HG02759 (cell line): ENCODE data around the gene UBE2D4.

Experiments
- ATAC-seq: cut with Tn5 transposase; IDR thresholded peaks from one replicate; pipeline ENCODE4 v1.9.1; 2021; ENCODE audit warnings: mild to moderate bottlenecking, moderate library complexity; ENCODE audit not compliant: unreplicated experiment

The UBE2D4 gene

GRCh38 chr7:43906331-43907010 is 19.8 kb upstream of the UBE2D4 start, which contains the start of gene URGCP:
Gene URGCP (minus strand): TSS chr7:43906596. CDS start chr7:43906575, 21 bp downstream.
- peak; percentile 85 for ATAC-seq

GRCh38 chr7:43914795-43915194 is 11.4 kb upstream of the UBE2D4 start:
- no peak for ATAC-seq

- no peak for ATAC-seq
Measured at GRCh38 chr7:43915907-43916306, 10.3 kb upstream of the UBE2D4 start.

DNA sequence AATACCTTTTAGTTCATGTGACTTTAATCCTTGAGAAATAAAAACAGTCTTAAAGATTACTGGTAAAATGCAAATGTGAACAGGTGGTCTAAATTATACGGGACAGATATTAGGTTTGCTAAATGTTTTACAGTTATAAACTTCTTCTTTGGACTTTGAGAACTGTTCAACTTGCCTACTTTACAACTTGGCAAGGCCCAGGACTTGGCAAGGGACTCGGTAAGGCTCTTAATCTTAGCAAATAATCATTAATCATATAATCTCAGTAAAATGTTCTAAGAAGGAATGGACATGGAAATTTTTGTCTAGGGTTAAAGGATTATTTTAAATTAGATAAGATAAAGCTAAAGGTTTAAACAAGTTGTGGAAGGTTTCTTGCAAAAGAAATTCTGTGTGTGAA is 4.8 kb upstream of the UBE2D4 start:
- no peak for ATAC-seq

DNA sequence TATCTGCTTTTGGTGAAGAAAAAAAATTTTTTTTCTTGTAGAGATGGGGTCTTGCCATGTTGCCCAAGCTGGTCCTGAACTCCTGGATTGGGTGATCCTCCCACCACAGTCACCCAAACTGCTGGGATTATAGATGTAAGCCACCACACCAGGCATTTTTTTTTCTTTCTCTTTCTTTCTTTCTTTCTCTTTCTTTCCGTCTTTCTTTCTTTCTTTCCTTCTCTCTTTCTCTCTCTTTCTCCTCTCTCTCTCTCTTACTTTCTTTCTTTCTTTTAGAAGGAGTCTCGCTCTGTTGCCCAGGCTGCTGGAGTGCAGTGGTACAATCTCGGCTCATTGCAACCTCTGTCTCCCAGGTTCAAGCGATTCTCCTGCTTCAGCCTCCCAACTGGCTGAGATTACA is 3.5 kb upstream of the UBE2D4 start:
- no peak for ATAC-seq

- peak; percentile 20 for ATAC-seq
Measured at GRCh38 chr7:43926798-43927123, 525 bp downstream of the UBE2D4 start.

DNA sequence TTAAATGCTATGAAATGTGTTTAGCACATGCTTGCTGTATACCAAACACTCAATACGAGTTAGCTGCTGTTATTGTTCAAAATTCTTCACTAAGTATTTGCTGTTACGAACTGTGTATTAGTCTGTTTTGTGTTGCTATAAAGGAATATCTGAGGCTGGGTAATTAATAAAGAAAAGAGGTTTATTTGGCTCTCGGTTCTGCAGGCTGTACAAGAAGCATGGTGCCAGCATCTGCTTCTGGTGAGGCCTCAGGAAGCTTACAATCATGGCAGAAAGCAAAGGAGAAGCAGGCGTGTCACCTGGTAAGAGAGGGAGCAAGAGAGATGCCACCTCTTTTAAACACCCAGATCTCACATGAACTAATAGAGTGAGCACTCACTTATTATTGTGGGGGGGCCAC is 1.6 kb downstream of the UBE2D4 start:
- no peak for ATAC-seq

DNA sequence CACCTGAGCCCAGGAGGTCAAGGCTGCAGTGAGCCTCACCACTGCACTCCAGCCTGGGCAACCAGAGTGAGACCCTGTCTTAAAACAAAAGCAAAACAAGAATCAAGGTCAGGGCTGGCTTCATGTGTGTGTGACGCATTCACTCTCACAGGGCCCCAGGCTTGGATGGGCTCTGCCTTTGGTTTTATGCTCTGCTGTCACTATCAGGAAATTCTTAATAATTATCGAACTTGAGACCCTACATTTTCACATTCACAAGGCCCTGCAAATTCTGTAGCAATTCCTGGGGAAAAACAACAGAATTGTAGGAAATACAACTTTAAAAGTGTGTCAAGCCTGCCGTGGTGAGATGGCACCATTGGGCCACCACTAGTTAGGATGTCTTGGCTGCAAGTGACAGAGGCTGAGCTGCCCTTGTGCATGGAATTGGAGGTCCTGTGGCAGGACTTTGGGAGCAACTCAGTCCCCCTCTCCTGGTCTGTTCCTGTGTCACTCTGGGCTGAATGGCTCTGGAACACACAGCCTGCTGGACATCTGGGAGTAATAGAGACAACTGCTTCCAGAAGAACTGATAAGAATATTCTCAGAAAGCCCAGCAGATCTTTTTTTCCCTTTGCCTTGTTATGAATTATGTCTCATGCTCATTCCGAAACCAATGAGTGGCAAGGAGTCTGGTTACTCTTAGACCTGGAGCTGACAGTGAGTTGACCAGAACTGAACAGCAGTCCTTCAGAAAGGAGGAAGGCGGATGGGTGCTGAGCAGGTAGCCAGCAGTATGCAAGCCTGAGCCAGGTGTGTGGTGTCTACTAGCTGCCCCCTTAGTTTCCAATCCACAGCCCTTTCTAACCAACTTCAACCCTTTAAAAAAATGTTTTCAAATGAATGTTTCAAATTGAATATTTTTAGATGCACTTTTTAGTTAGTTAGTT is 3.6 kb downstream of the UBE2D4 start:
- no peak for ATAC-seq

DNA sequence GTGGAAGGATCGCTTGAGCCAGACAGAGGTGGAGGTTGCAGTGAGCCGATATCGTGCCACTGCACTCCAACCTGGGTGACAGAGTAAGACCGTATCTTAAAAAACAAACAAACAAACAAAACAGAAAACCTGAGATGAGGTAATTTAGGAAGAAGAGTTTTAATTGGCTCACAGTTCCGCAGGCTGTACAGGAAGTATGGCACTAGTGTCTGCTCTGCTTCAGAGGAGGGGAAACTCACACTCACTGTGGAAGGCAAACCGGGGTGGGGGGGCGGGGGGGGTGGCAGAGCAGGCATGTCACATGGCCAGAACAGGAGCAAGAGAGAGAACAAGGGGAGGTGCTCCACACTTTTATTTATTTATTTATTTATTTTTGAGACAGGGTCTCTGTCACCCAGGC is 5.1 kb downstream of the UBE2D4 start:
- no peak for ATAC-seq

DNA sequence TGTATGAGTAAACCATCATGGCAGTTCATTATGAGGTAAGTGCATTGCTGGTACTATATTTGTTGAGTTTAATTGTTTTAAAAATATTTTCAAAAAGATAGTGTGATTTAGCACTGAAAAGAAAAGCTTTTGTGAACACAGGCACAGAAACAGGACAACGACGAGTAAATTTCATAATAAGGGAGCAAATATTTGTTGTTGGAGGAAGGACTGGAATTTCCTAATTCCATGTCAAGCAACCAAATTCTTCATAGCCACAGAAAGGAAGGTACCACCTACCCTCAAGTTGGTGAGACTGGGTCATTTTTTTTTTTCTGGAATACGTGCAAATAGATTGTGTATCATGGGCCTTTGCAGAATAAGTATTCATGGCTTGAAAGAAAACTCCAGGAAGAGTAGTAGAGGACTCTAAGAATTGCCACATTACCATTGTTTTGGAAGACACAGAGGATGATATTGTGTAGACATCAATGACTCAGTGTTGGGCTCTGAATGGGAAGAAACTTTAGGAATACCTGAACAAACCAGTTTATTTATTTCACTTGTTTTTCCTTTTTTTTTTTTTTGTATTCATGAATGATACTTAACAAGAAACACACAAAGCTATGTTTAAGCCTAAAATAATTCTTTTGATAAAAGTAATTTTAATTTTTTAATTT is 7.8 kb downstream of the UBE2D4 start:
- no peak for ATAC-seq

- no peak for ATAC-seq
Measured at GRCh38 chr7:43937444-43937843, 11.2 kb downstream of the UBE2D4 start.

- no peak for ATAC-seq
Measured at GRCh38 chr7:43938892-43939482, 12.8 kb downstream of the UBE2D4 start.

- ATAC-seq = no peak
Measured at GRCh38 chr7:43942250-43942649, 16.0 kb downstream of the UBE2D4 start.

DNA sequence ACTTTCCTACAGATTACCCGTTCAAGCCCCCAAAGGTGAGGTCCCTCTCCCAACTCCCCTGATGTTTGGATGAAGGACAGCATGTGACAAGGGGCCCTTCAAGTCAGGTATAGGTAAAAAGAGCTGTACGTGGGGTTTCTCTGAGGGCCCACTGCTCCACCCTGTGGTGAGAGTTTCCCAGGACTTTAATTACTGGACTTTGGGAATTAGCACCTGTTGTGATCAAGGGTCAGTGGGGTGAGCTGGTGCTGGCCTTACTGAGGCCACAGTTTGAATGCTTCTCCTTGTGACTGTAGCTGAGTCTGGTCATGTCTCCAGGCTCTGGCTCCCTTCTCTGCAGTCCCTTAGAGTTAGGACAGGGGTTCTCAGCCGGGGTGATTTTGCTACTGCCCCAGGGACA is 16.8 kb downstream of the UBE2D4 start:
- ATAC-seq = no peak

GRCh38 chr7:43943417-43944187 is 17.4 kb downstream of the UBE2D4 start:
- ATAC-seq = no peak

GRCh38 chr7:43944286-43944685 is 18.1 kb downstream of the UBE2D4 start:
- peak; percentile 82 for ATAC-seq

DNA sequence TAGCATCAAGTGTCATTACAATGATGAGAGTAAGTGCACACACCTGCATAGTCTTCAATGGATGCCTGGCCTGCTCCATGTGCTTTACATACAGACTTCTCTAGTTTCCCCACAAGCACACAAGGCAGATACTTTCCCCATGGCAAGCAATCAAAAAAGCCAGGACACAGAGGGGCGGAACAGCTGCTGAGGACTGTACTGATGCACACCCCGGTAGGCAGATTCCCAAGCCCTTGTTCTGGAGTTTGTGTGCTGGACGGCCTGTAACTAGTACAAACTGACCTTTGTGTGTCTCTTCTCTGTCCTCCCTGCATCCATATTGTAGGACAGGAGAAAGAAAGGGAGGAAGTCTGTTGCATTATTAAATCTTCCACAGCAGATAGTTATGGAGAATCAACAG is 25.8 kb downstream of the UBE2D4 start:
- no peak for ATAC-seq

DNA sequence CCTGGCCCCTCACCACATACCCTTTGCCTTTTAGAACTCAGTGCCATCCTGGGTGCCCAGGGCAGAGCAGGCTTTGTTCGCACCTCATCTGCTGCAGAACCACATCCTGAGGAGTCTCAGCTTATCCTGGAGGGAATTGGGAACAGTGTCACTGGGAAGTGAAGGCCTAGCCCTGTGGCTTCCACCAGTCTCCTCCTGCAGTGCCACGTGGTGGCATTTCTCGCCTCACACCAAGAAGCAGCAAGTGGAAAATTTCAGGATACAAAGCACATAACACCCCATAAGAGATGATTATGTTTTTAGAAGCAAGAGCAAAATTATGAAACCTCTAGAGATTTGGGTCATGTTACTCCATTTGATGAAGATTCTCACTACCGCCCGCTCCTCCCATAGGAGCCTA is 26.8 kb downstream of the UBE2D4 start:
- no peak for ATAC-seq

- ATAC-seq = peak; percentile 82
Measured at GRCh38 chr7:43954524-43955228, 28.4 kb downstream of the UBE2D4 start.

DNA sequence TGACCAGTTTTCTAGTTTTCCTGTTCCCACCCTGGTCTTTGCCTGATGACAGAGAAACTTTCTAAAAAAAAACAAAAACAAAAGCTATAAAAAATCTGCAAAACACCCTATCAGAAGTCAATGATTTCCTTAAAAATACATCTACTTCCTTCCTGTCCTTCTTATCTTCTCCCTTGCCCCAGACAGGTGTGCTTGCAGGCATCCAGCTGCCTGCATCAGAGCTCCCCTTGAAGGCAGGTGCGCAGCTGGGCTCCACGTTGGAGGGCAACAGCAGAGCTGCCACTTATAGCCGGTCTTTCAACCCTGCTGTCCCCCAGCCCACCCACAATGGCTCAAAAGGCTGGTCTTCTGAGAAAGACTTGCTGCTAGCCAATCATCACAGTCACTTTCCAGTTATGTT is 29.8 kb downstream of the UBE2D4 start:
- no peak for ATAC-seq
